HepG2 (cell line): Measurements from ENCODE around the gene LYRM1. TPM values are rescaled to one million over a fixed set of nuclear protein-coding genes. Genes with fewer than 3 reads are reported as not detected.

Experiments used
- ATAC-seq: fragments of 200-7000 bp; cut with Tn5 transposase; 3 replicates; pipeline ENCODE4 v1.9.1; 2020; ENCODE audit warnings: mild to moderate bottlenecking, moderate library complexity
- BruUV-seq: library from RNA; stranded (reverse); fragments of 400-500 nt; replicated peaks from 2 replicates; lab custom pipeline; 2021; lab: Mats Ljungman, UMichigan
- CTCF ChIA-PET: fragments of 300-600 bp; formaldehyde crosslinking; extraction: SDS; loops from one replicate; lab custom pipeline; 2021; ENCODE audit warnings: low total read pairs, inconsistent platforms, low intra/inter-chr PET ratio; lab: Yijun Ruan, JAX
- POLR2A ChIA-PET: fragments of 350-600 bp; sonication (Branson Sonifier 250); formaldehyde crosslinking; loops from one replicate; lab custom pipeline; 2020; ENCODE audit warnings: antibody characterized with exemption, inconsistent platforms; lab: Yijun Ruan, JAX
- DNase-seq: peaks from one replicate; pipeline ENCODE4 v3.0.0-alpha.2; 2015; ENCODE audit warnings: low spot score
- FAIRE-seq: peaks from 3 replicates; lab custom pipeline; 2011; peaks lifted over from hg19 to GRCh38; lab: Jason Lieb, UNC
- H2AFZ ChIP-seq: one replicate; pipeline ENCODE4 v1.6.1; 2011; ENCODE audit warnings: low read length, inconsistent platforms
- H3K27ac ChIP-seq: fragments of 300-600 bp; 3 replicates; pipeline ENCODE4 v1.8.0; 2011; ENCODE audit warnings: mixed run types, mild to moderate bottlenecking, mixed read lengths, low read length, inconsistent platforms; ENCODE audit not compliant: insufficient read depth; ENCODE audit errors: extremely low read length
- H3K27me3 ChIP-seq, 2 experiments: fragments of 200-600 bp in 1 of 2; 2 replicates in 1 of 2; 3 replicates in 1 of 2; pipeline versions ENCODE4 v1.6.0 to v1.8.0; 2011; ENCODE audit warnings: low read length in 2 of 2, mild to moderate bottlenecking in 2 of 2, moderate library complexity in 2 of 2, inconsistent platforms in 1 of 2; ENCODE audit not compliant: insufficient read depth in 2 of 2, control insufficient read depth in 1 of 2
- H3K36me3 ChIP-seq, 2 experiments: fragments of 200-600 bp in 1 of 2; replicated peaks in 1 of 2; 2 replicates in 1 of 2; 3 replicates in 1 of 2; pipeline versions ENCODE4 v1.5.1 to v1.8.0; 2011; ENCODE audit warnings: low read length in 2 of 2, inconsistent platforms in 1 of 2; ENCODE audit not compliant: insufficient read depth in 2 of 2, control insufficient read depth in 1 of 2
- H3K4me1 ChIP-seq: 2 replicates; pipeline ENCODE4 v1.5.1; 2012; ENCODE audit warnings: low read length, inconsistent platforms; ENCODE audit not compliant: insufficient read depth
- H3K4me2 ChIP-seq: 2 replicates; pipeline ENCODE4 v1.6.0; 2011; ENCODE audit warnings: low read depth, low read length, inconsistent platforms
- H3K4me3 ChIP-seq, 3 experiments: fragments of 200-600 bp in 1 of 3; sonication (generic), shearing (Covaris generic) in 1 of 3; replicated peaks in 1 of 3; 2 replicates each; pipeline ENCODE4 v1.5.1; 2011 to 2016; ENCODE audit warnings: low read length in 3 of 3, inconsistent platforms in 2 of 3, low read depth in 2 of 3, mild to moderate bottlenecking in 2 of 3, control low read depth in 1 of 3, mixed read lengths in 1 of 3; ENCODE audit not compliant: insufficient read depth in 1 of 3
- H3K79me2 ChIP-seq: one replicate; pipeline ENCODE4 v1.6.1; 2011; ENCODE audit warnings: low read length, inconsistent platforms; ENCODE audit not compliant: insufficient read depth
- H3K9ac ChIP-seq: 2 replicates; pipeline ENCODE4 v1.6.0; 2011; ENCODE audit warnings: mild to moderate bottlenecking, low read depth, low read length, inconsistent platforms; ENCODE audit not compliant: insufficient read depth
- H3K9me3 ChIP-seq: 2 replicates; pipeline ENCODE4 v1.5.1; 2012; ENCODE audit warnings: mild to moderate bottlenecking, low read length
- H4K20me1 ChIP-seq: 2 replicates; pipeline ENCODE4 v1.6.0; 2011; ENCODE audit warnings: inconsistent platforms, mild to moderate bottlenecking, low read length, moderate library complexity; ENCODE audit not compliant: insufficient read depth
- HNF1A ChIP-seq, 2 experiments: sonication (generic) in 1 of 2; formaldehyde crosslinking in 1 of 2; IDR thresholded peaks; 2 replicates each; pipeline versions ENCODE4 v1.4.0 to v1.6.1; 2016 to 2020; ENCODE audit warnings: borderline replicate concordance in 1 of 2, low read depth in 1 of 2, mild to moderate bottlenecking in 1 of 2, missing genetic modification reagents in 1 of 2
- LBX2 ChIP-seq: sonication (generic); formaldehyde crosslinking; IDR thresholded peaks from 2 replicates; pipeline ENCODE4 v1.5.0; 2020; ENCODE audit warnings: missing genetic modification reagents, mild to moderate bottlenecking, borderline replicate concordance
- PLSCR1 ChIP-seq: sonication (generic); formaldehyde crosslinking; IDR thresholded peaks from 2 replicates; pipeline ENCODE4 v1.5.0; 2020; ENCODE audit warnings: missing genetic modification reagents, mild to moderate bottlenecking, borderline replicate concordance
- SRSF4 ChIP-seq: fragments of 200-400 bp; formaldehyde crosslinking; IDR thresholded peaks from one replicate; pipeline ENCODE4 v1.6.1; 2018; ENCODE audit warnings: mild to moderate bottlenecking, low read depth, low read length, moderate library complexity; ENCODE audit not compliant: poor library complexity, severe bottlenecking
- ZBTB33 ChIP-seq: sonication (generic); formaldehyde crosslinking; IDR thresholded peaks from 2 replicates; pipeline ENCODE4 v1.4.0; 2020; ENCODE audit warnings: missing genetic modification reagents
- WGBS: methylation state at CpG from one replicate; pipeline ENCODE4 v1.1.6; 2017; ENCODE audit warnings: low lambda C conversion rate; 5-methylcytosine and 5-hydroxymethylcytosine counted together
- in situ Hi-C: cut with HindIII; loops from 2 replicates; pipeline ENCODE4 v1.10.0; 2017; ENCODE audit warnings: low pct_unique_long_range_greater_than_20kb; ENCODE audit not compliant: extremely low pct_ligation_motif_present
- intact Hi-C: fragments of 100-400 bp; cut with micrococcal nuclease; formaldehyde crosslinking; loops from one replicate; pipeline ENCODE4 v1.10.0; 2022; ENCODE audit not compliant: unreplicated experiment
- polyA plus RNA-seq, 8 experiments: library from polyadenylated mRNA; depleted of rRNA in 3 of 8; stranded (reverse) in 7 of 8; unstranded in 1 of 8; fragments of >200 nt; fragmentation: Illumina TruSeq in 4 of 8; extraction: Trizol in 4 of 8; gene quantifications; 2 replicates each; pipeline versions ENCODE4 v1.2.1 to v1.2.3, GENCODE V29; 2011 to 2016; ENCODE audit warnings: low read depth in 4 of 8, missing spikeins in 1 of 8, mixed read lengths in 1 of 8; ENCODE audit not compliant: insufficient read depth in 1 of 8
- total RNA-seq, 5 experiments: library from RNA; depleted of rRNA; stranded (reverse); fragments of >200 nt; fragmentation: Illumina TruSeq; extraction: Trizol; gene quantifications; 2 replicates each; pipeline ENCODE4 v1.2.3, GENCODE V29; 2016; ENCODE audit warnings: low read depth in 1 of 5

The LYRM1 gene
- total and polyA plus RNA-seq, 2 of the 13 experiments (the other 11 are each of a cell fraction or from before 2014, with no cell fraction given) = 59.2 to 82.6 TPM

GRCh38 chr16:20911361-20911760, 10.8 kb downstream of the LYRM1 start:
- DNase-seq = no peak

GRCh38 chr16:20916289-20916688, 15.7 kb downstream of the LYRM1 start:
- Histone ChIP-seq H2AFZ (no peak overlapping the region), H3K9ac (no peak overlapping the region), H3K4me1 (peaks cover 18% of the 10 kb centered on the region), H3K27ac (no peak overlapping the region), H3K36me3 (peaks cover 16 to 36% of the 10 kb centered on the region in 2 experiments), H3K9me3 (no peaks in the 10 kb centered on the region), H3K4me2 (no peak overlapping the region), H4K20me1 (no peaks in the 10 kb centered on the region), H3K79me2 (no peaks in the 10 kb centered on the region), H3K27me3 (no peaks in the 10 kb centered on the region), H3K4me3 (no peak overlapping the region)
- no peak; the same call in 2 of the 3 replicates for ATAC-seq
- no TSS peak for BruUV-seq
- intact Hi-C loops = no loop called here
- FAIRE-seq = no peak
- ChIA-PET POLR2A (interaction anchor here (0.6 kb wide), 1 partner anchor 16 kb away, joined by 3 read pairs; the partner anchor contains the start of genes DCUN1D3 and LYRM1), CTCF (no interaction called here)
- in situ Hi-C loops = no loop called here
- 93% methylated on average over 10 of the region's 10 CpGs for WGBS
- DNase-seq = no peak
- TF ChIP-seq SRSF4 (no peak), HNF1A (IDR thresholded peaks at IDR 0.05; ENCODE audit: low read depth) (no peak), HNF1A (CRISPR knock-in tag; IDR thresholded peaks at IDR 0.05; ENCODE audit: borderline replicate concordance) (0 out of 2 replicates have a peak, but pooled peaks have one; percentile 29), ZBTB33 (CRISPR knock-in tag) (peak; percentile 81)

More at GRCh38 chr16:20911361-20911760, 10.8 kb downstream of the LYRM1 start:
- intact Hi-C loops = no loop called here
- POLR2A ChIA-PET = interaction anchor here (3.8 kb wide), 1 partner anchor 11 kb away, joined by 17 read pairs; the partner anchor contains the start of genes DCUN1D3 and LYRM1
- peaks cover 8 to 10% of the 10 kb centered on the region in 2 experiments; a peak in 4 of 5 replicates for H3K36me3 ChIP-seq
- in situ Hi-C loops = no loop called here
- H3K4me1 ChIP-seq = peaks cover 13% of the 10 kb centered on the region
- no peak overlapping the region for H3K27ac ChIP-seq
- no peak for FAIRE-seq
- TF ChIP-seq LBX2 (CRISPR knock-in tag) = no peak
- TF ChIP-seq PLSCR1 (CRISPR knock-in tag) = no peak
- no peaks in the 10 kb centered on the region for H3K27me3 ChIP-seq
- H4K20me1 ChIP-seq = no peaks in the 10 kb centered on the region
- 92% methylated on average over 1 of the region's 1 CpG for WGBS
- H2AFZ ChIP-seq = no peak overlapping the region
- no peaks in the 10 kb centered on the region for H3K79me2 ChIP-seq
- no TSS peak for BruUV-seq
- no peaks in the 10 kb centered on the region for H3K9me3 ChIP-seq
- ATAC-seq = no peak
- no peak overlapping the region for H3K4me3 ChIP-seq
- no peak overlapping the region for H3K9ac ChIP-seq
- no peak overlapping the region for H3K4me2 ChIP-seq
- CTCF ChIA-PET = no interaction called here
